Measurements from ENCODE around the gene ERCC5.

Gene ERCC5

GRCh38 chr13:102909971-102910370, 64.1 kb downstream of the ERCC5 start:
- H3K27ac ChIP-seq (ENCODE audit: low read depth, low read length) = no peak overlapping the region
- no peak overlapping the region for H3K4me3 ChIP-seq (ENCODE audit: low read depth, low read length)
- H3K23ac ChIP-seq (ENCODE audit: low read length) = no peak overlapping the region
- H3K9ac ChIP-seq (ENCODE audit: low read length) = no peak overlapping the region
- no peak overlapping the region for H4K12ac ChIP-seq (ENCODE audit: low read depth, low read length)
- WGBS (ENCODE audit: extremely low coverage, insufficient coverage, insufficient read length) = no CpG with 5 or more reads among the region's 3 CpGs
- H2AFZ ChIP-seq (ENCODE audit: insufficient read depth, low read length, poor library complexity) = no peak overlapping the region
- H3K4me1 ChIP-seq (ENCODE audit: control insufficient read depth in 1 of 2, insufficient read depth in 2 of 2, low read length in 2 of 2) = peaks cover 0 to 2% of the 10 kb centered on the region in 2 experiments
- no peaks in the 10 kb centered on the region for H3K27me3 ChIP-seq (ENCODE audit: insufficient read depth, low read length)
- H3K79me2 ChIP-seq (ENCODE audit: control insufficient read depth, insufficient read depth, low read length, poor library complexity) = no peaks in the 10 kb centered on the region
- no peak for DNase-seq
- no peak overlapping the region for H3K4me2 ChIP-seq (ENCODE audit: low read length)
- H3K14ac ChIP-seq (ENCODE audit: low read length) = no peak overlapping the region
- H2BK5ac ChIP-seq (ENCODE audit: low read depth, low read length, poor library complexity) = no peak overlapping the region
- H3K9me3 ChIP-seq (ENCODE audit: insufficient read depth, low read depth, low read length) = no peaks in the 10 kb centered on the region
- H3K4ac ChIP-seq (ENCODE audit: low read depth, low read length) = no peak overlapping the region
- peaks cover 5% of the 10 kb centered on the region for H3K79me1 ChIP-seq (ENCODE audit: low read length)
- H2BK12ac ChIP-seq (ENCODE audit: low read length) = peak overlapping the region; percentile 50
- no peaks in the 10 kb centered on the region for H3K36me3 ChIP-seq (ENCODE audit: control insufficient read depth in 1 of 2, insufficient read depth in 2 of 2, low read length in 2 of 2)
- H4K8ac ChIP-seq (ENCODE audit: low read depth, low read length) = no peak overlapping the region
- H2AK5ac ChIP-seq (ENCODE audit: low read length) = no peak overlapping the region
- peak overlapping the region; percentile 75 for H2BK120ac ChIP-seq (ENCODE audit: insufficient read depth, low read length, poor library complexity)
- no peak overlapping the region for H3K18ac ChIP-seq (ENCODE audit: low read length)
- H4K91ac ChIP-seq (ENCODE audit: low read depth, low read length) = no peak overlapping the region

- H3K27me3 ChIP-seq (ENCODE audit: insufficient read depth, low read length) = no peaks in the 10 kb centered on the region
Observed at GRCh38 chr13:102911336-102911735, 65.5 kb downstream of the ERCC5 start.

DNA sequence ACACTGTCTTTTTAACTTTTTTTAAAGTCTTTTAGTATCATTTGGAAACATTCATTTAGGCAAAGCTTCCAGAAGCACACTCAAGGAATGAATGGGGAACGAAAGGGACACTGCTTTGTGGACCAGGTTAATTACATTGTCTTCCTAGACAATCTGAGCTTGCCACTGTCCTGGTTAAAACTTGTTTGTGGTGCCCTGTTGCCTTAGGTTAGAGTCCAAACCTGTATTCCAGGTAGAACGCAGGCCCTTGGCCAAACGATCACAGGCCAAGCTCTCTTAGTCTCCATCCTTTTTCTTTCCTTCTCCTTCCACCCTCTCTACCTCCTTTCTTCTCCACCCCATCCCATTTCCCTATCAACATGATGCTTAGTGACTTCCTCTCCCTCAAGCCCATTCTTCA, 66.8 kb downstream of the ERCC5 start:
- Histone ChIP-seq H3K27ac (ENCODE audit: low read depth, low read length) (no peak overlapping the region), H2AFZ (ENCODE audit: insufficient read depth, low read length, poor library complexity) (no peak overlapping the region), H4K91ac (ENCODE audit: low read depth, low read length) (peak overlapping the region; percentile 7), H2BK12ac (ENCODE audit: low read length) (peak overlapping the region; percentile 79), H2BK120ac (ENCODE audit: insufficient read depth, low read length, poor library complexity) (peak overlapping the region; percentile 59), H2AK5ac (ENCODE audit: low read length) (peak overlapping the region; percentile 71), H3K14ac (ENCODE audit: low read length) (no peak overlapping the region), H3K18ac (ENCODE audit: low read length) (no peak overlapping the region), H3K9me3 (ENCODE audit: insufficient read depth, low read depth, low read length) (no peaks in the 10 kb centered on the region), H3K36me3 (ENCODE audit: control insufficient read depth in 1 of 2, insufficient read depth in 2 of 2, low read length in 2 of 2) (no peaks in the 10 kb centered on the region), H3K4me3 (ENCODE audit: low read depth, low read length) (no peak overlapping the region), H3K27me3 (ENCODE audit: insufficient read depth, low read length) (no peaks in the 10 kb centered on the region), H2BK5ac (ENCODE audit: low read depth, low read length, poor library complexity) (no peak overlapping the region), H3K9ac (ENCODE audit: low read length) (no peak overlapping the region), H3K79me2 (ENCODE audit: control insufficient read depth, insufficient read depth, low read length, poor library complexity) (no peaks in the 10 kb centered on the region), H4K12ac (ENCODE audit: low read depth, low read length) (no peak overlapping the region), H4K8ac (ENCODE audit: low read depth, low read length) (no peak overlapping the region), H3K79me1 (ENCODE audit: low read length) (peaks cover 5% of the 10 kb centered on the region), H3K4me1 (ENCODE audit: control insufficient read depth in 1 of 2, insufficient read depth in 2 of 2, low read length in 2 of 2) (peaks cover 3 to 7% of the 10 kb centered on the region in 2 experiments), H3K4me2 (ENCODE audit: low read length) (no peak overlapping the region), H3K4ac (ENCODE audit: low read depth, low read length) (no peak overlapping the region), H3K23ac (ENCODE audit: low read length) (no peak overlapping the region)
- no peak for DNase-seq
- no CpG with 5 or more reads among the region's 3 CpGs for WGBS (ENCODE audit: extremely low coverage, insufficient coverage, insufficient read length)

More at GRCh38 chr13:102911336-102911735, 65.5 kb downstream of the ERCC5 start:
- no peak overlapping the region for H2AK5ac ChIP-seq (ENCODE audit: low read length)
- H3K4ac ChIP-seq (ENCODE audit: low read depth, low read length) = no peak overlapping the region
- no peak overlapping the region for H3K23ac ChIP-seq (ENCODE audit: low read length)
- peaks cover under 1 to 4% of the 10 kb centered on the region in 2 experiments for H3K4me1 ChIP-seq (ENCODE audit: control insufficient read depth in 1 of 2, insufficient read depth in 2 of 2, low read length in 2 of 2)
- H3K9me3 ChIP-seq (ENCODE audit: insufficient read depth, low read depth, low read length) = no peaks in the 10 kb centered on the region
- H2AFZ ChIP-seq (ENCODE audit: insufficient read depth, low read length, poor library complexity) = no peak overlapping the region
- peaks cover 5% of the 10 kb centered on the region for H3K79me1 ChIP-seq (ENCODE audit: low read length)
- H3K18ac ChIP-seq (ENCODE audit: low read length) = no peak overlapping the region
- no peak overlapping the region for H3K4me2 ChIP-seq (ENCODE audit: low read length)
- no peak overlapping the region for H4K12ac ChIP-seq (ENCODE audit: low read depth, low read length)
- no peaks in the 10 kb centered on the region for H3K79me2 ChIP-seq (ENCODE audit: control insufficient read depth, insufficient read depth, low read length, poor library complexity)
- no CpG with 5 or more reads among the region's 6 CpGs for WGBS (ENCODE audit: extremely low coverage, insufficient coverage, insufficient read length)
- no peak overlapping the region for H3K14ac ChIP-seq (ENCODE audit: low read length)
- H3K9ac ChIP-seq (ENCODE audit: low read length) = no peak overlapping the region
- no peak overlapping the region for H4K8ac ChIP-seq (ENCODE audit: low read depth, low read length)
- no peak overlapping the region for H2BK5ac ChIP-seq (ENCODE audit: low read depth, low read length, poor library complexity)
- no peak overlapping the region for H2BK12ac ChIP-seq (ENCODE audit: low read length)
- H2BK120ac ChIP-seq (ENCODE audit: insufficient read depth, low read length, poor library complexity) = no peak overlapping the region
- no peak overlapping the region for H3K4me3 ChIP-seq (ENCODE audit: low read depth, low read length)
- peak overlapping the region; percentile 49 for H3K27ac ChIP-seq (ENCODE audit: low read depth, low read length)
- H4K91ac ChIP-seq (ENCODE audit: low read depth, low read length) = no peak overlapping the region
- no peaks in the 10 kb centered on the region for H3K36me3 ChIP-seq (ENCODE audit: control insufficient read depth in 1 of 2, insufficient read depth in 2 of 2, low read length in 2 of 2)
- peak; percentile 83 to 85 for DNase-seq

- Histone ChIP-seq H4K12ac (ENCODE audit: low read depth, low read length) (no peak overlapping the region), H3K4me2 (ENCODE audit: low read length) (no peak overlapping the region), H2BK5ac (ENCODE audit: low read depth, low read length, poor library complexity) (no peak overlapping the region), H2BK120ac (ENCODE audit: insufficient read depth, low read length, poor library complexity) (no peak overlapping the region), H2AFZ (ENCODE audit: insufficient read depth, low read length, poor library complexity) (no peak overlapping the region), H3K9me3 (ENCODE audit: insufficient read depth, low read depth, low read length) (no peaks in the 10 kb centered on the region), H3K36me3 (ENCODE audit: control insufficient read depth in 1 of 2, insufficient read depth in 2 of 2, low read length in 2 of 2) (no peaks in the 10 kb centered on the region), H3K79me2 (ENCODE audit: control insufficient read depth, insufficient read depth, low read length, poor library complexity) (no peaks in the 10 kb centered on the region), H3K14ac (ENCODE audit: low read length) (no peak overlapping the region), H3K79me1 (ENCODE audit: low read length) (peaks cover 5% of the 10 kb centered on the region), H3K23ac (ENCODE audit: low read length) (no peak overlapping the region), H4K91ac (ENCODE audit: low read depth, low read length) (no peak overlapping the region), H3K4me3 (ENCODE audit: low read depth, low read length) (no peak overlapping the region), H3K27ac (ENCODE audit: low read depth, low read length) (no peak overlapping the region), H3K27me3 (ENCODE audit: insufficient read depth, low read length) (no peaks in the 10 kb centered on the region), H4K8ac (ENCODE audit: low read depth, low read length) (no peak overlapping the region), H3K4ac (ENCODE audit: low read depth, low read length) (no peak overlapping the region), H2AK5ac (ENCODE audit: low read length) (no peak overlapping the region), H2BK12ac (ENCODE audit: low read length) (no peak overlapping the region), H3K18ac (ENCODE audit: low read length) (no peak overlapping the region), H3K4me1 (ENCODE audit: control insufficient read depth in 1 of 2, insufficient read depth in 2 of 2, low read length in 2 of 2) (peaks cover 3 to 7% of the 10 kb centered on the region in 2 experiments), H3K9ac (ENCODE audit: low read length) (no peak overlapping the region)
- DNase-seq = no peak
- WGBS (ENCODE audit: extremely low coverage, insufficient coverage, insufficient read length) = no CpG with 5 or more reads among the region's 7 CpGs
Observed at GRCh38 chr13:102913914-102914313, 68.1 kb downstream of the ERCC5 start.

Measured in trophoblast cell (in vitro differentiated cells and primary cell).